Measurements from ENCODE around the gene RSPO3.

RSPO3 gene

GRCh38 chr6:127103482-127103881 is 15.0 kb upstream of the RSPO3 start:
- no peak for DNase-seq (ENCODE audit: low read depth, low spot score)
- POLR2A ChIA-PET = no interaction called here
- H3K4me3 ChIP-seq (ENCODE audit: low read depth, low read length) = no peak overlapping the region
- CTCF ChIA-PET = no interaction called here
- no peak for TF ChIP-seq CTCF (IDR thresholded peaks at IDR 0.05; ENCODE audit: insufficient read depth, low read length, missing control alignments)

GRCh38 chr6:127107916-127108315 is 10.6 kb upstream of the RSPO3 start:
- no peak for TF ChIP-seq CTCF (IDR thresholded peaks at IDR 0.05; ENCODE audit: insufficient read depth, low read length, missing control alignments)
- ChIA-PET CTCF (no interaction called here), POLR2A (no interaction called here)
- no peak for DNase-seq (ENCODE audit: low read depth, low spot score)
- no peak overlapping the region for H3K4me3 ChIP-seq (ENCODE audit: low read depth, low read length)

GRCh38 chr6:127110712-127111111 is 7.8 kb upstream of the RSPO3 start:
- ChIA-PET CTCF (no interaction called here), POLR2A (no interaction called here)
- H3K4me3 ChIP-seq (ENCODE audit: low read depth, low read length) = no peak overlapping the region
- no peak for TF ChIP-seq CTCF (IDR thresholded peaks at IDR 0.05; ENCODE audit: insufficient read depth, low read length, missing control alignments)
- DNase-seq (ENCODE audit: low read depth, low spot score) = no peak

- no peak for DNase-seq (ENCODE audit: low read depth, low spot score)
- TF ChIP-seq CTCF (IDR thresholded peaks at IDR 0.05; ENCODE audit: insufficient read depth, low read length, missing control alignments) = no peak
- POLR2A ChIA-PET = no interaction called here
- CTCF ChIA-PET = no interaction called here
- H3K4me3 ChIP-seq (ENCODE audit: low read depth, low read length) = no peak overlapping the region
Observed at GRCh38 chr6:127111526-127111925, 6.9 kb upstream of the RSPO3 start.

- POLR2A ChIA-PET = no interaction called here
Observed at GRCh38 chr6:127114214-127114760, 4.2 kb upstream of the RSPO3 start.

GRCh38 chr6:127115084-127115655 is 3.3 kb upstream of the RSPO3 start:
- ChIA-PET CTCF (interaction anchor here (1.6 kb wide), 1 partner anchor 76 kb away, joined by 5 read pairs; no protein-coding TSS in a partner anchor), POLR2A (no interaction called here)
- no peak for TF ChIP-seq CTCF (IDR thresholded peaks at IDR 0.05; ENCODE audit: insufficient read depth, low read length, missing control alignments)
- no peak overlapping the region for H3K4me3 ChIP-seq (ENCODE audit: low read depth, low read length)
- DNase-seq (ENCODE audit: low read depth, low spot score) = no peak

More at GRCh38 chr6:127114214-127114760, 4.2 kb upstream of the RSPO3 start:
- no peak for DNase-seq (ENCODE audit: low read depth, low spot score)
- no peak overlapping the region for H3K4me3 ChIP-seq (ENCODE audit: low read depth, low read length)
- no peak for TF ChIP-seq CTCF (IDR thresholded peaks at IDR 0.05; ENCODE audit: insufficient read depth, low read length, missing control alignments)
- CTCF ChIA-PET = interaction anchor here (1.6 kb wide), 1 partner anchor 77 kb away, joined by 5 read pairs; no protein-coding TSS in a partner anchor

All from AG04449 (cell line).